Keratinocyte (primary cell): ENCODE results near the gene SPRR2F. TPM values are rescaled to one million over a fixed set of nuclear protein-coding genes. Genes with fewer than 3 reads are reported as not detected.
"Not testable (repeated sequence)": the region's sequence is repeated elsewhere in the genome, so short reads cannot be mapped to it uniquely, and the experiment has no call there.

ENCODE experiments used
- DNase-seq: peaks from one replicate; pipeline ENCODE4 v3.0.0-alpha.2; 2011; ENCODE audit warnings: low read depth, missing footprints, low spot score
- FAIRE-seq: peaks from 2 replicates; lab custom pipeline; 2011; peaks lifted over from hg19 to GRCh38; lab: Jason Lieb, UNC
- H2AFZ ChIP-seq: 2 replicates; pipeline ENCODE4 v1.6.0; 2012; ENCODE audit warnings: low read length, control low read depth, inconsistent platforms; ENCODE audit not compliant: control insufficient read depth
- H3K27ac ChIP-seq: 2 replicates; pipeline ENCODE4 v1.5.1; 2011; ENCODE audit warnings: low read length; ENCODE audit not compliant: control insufficient read depth, insufficient read depth
- H3K27me3 ChIP-seq: 3 replicates; pipeline ENCODE4 v1.6.0; 2011; ENCODE audit warnings: low read length; ENCODE audit not compliant: control insufficient read depth, insufficient read depth; ENCODE audit errors: extremely low read depth
- H3K36me3 ChIP-seq, 2 experiments: 2 replicates in 1 of 2; 3 replicates in 1 of 2; pipeline ENCODE4 v1.5.1; 2011; ENCODE audit warnings: low read length in 2 of 2, mild to moderate bottlenecking in 1 of 2; ENCODE audit not compliant: control insufficient read depth in 2 of 2, insufficient read depth in 2 of 2; ENCODE audit errors: extremely low read depth in 1 of 2
- H3K4me1 ChIP-seq: 3 replicates; pipeline ENCODE4 v1.5.1; 2011; ENCODE audit warnings: low read length; ENCODE audit not compliant: control insufficient read depth, insufficient read depth; ENCODE audit errors: extremely low read depth
- H3K4me2 ChIP-seq: 3 replicates; pipeline ENCODE4 v1.6.0; 2011; ENCODE audit warnings: low read depth, low read length; ENCODE audit not compliant: control insufficient read depth, insufficient read depth; ENCODE audit errors: extremely low read depth
- H3K4me3 ChIP-seq, 3 experiments: fragments of 200-600 bp in 1 of 3; sonication (generic) in 1 of 3; 2 replicates in 2 of 3; 3 replicates in 1 of 3; pipeline ENCODE4 v1.5.1; 2011 to 2016; ENCODE audit warnings: low read length in 3 of 3, mild to moderate bottlenecking in 3 of 3, control low read depth in 2 of 3, inconsistent platforms in 1 of 3, low read depth in 1 of 3, mixed read lengths in 1 of 3, mixed run types in 1 of 3, moderate library complexity in 1 of 3; ENCODE audit not compliant: control insufficient read depth in 2 of 3, insufficient read depth in 2 of 3; ENCODE audit errors: extremely low read depth in 1 of 3
- H3K79me2 ChIP-seq: 2 replicates; pipeline ENCODE4 v1.6.0; 2012; ENCODE audit warnings: low read length; ENCODE audit not compliant: control insufficient read depth, insufficient read depth
- H3K9ac ChIP-seq: 3 replicates; pipeline ENCODE4 v1.6.0; 2011; ENCODE audit warnings: low read length; ENCODE audit not compliant: control insufficient read depth, insufficient read depth; ENCODE audit errors: extremely low read depth
- H3K9me1 ChIP-seq: 3 replicates; pipeline ENCODE4 v1.6.0; 2011; ENCODE audit warnings: low read length; ENCODE audit not compliant: control insufficient read depth, insufficient read depth; ENCODE audit errors: extremely low read depth
- H3K9me3 ChIP-seq: 2 replicates; pipeline ENCODE4 v1.5.1; 2012; ENCODE audit warnings: low read depth, low read length; ENCODE audit not compliant: control insufficient read depth
- H4K20me1 ChIP-seq: 3 replicates; pipeline ENCODE4 v1.6.0; 2011; ENCODE audit warnings: low read length; ENCODE audit not compliant: control insufficient read depth, insufficient read depth; ENCODE audit errors: extremely low read depth
- CTCF ChIP-seq, 3 experiments: IDR thresholded peaks in 1 of 3; conservative IDR thresholded peaks in 1 of 3; optimal IDR thresholded peaks in 1 of 3; 2 replicates in 2 of 3; 3 replicates in 1 of 3; pipeline versions ENCODE3 to v1.5.1; 2011; ENCODE audit warnings: low read length in 3 of 3, mild to moderate bottlenecking in 3 of 3, moderate library complexity in 2 of 3, control low read depth in 1 of 3, inconsistent platforms in 1 of 3; ENCODE audit not compliant: insufficient read depth in 2 of 3; ENCODE audit errors: extremely low read depth in 1 of 3
- EZH2 ChIP-seq: IDR thresholded peaks from one replicate; pipeline ENCODE4 v1.6.1; 2012; ENCODE audit warnings: inconsistent platforms, mild to moderate bottlenecking, low read length, moderate library complexity
- dilution Hi-C: fragments of 300-500 bp; cut with MboI; formaldehyde crosslinking; loops from one replicate; pipeline ENCODE4 v1.7.0; 2020; ENCODE audit warnings: low sequenced_read_pairs; ENCODE audit not compliant: extremely low pct_ligation_motif_present
- polyA plus RNA-seq, 5 experiments: library from polyadenylated mRNA; depleted of rRNA in 3 of 5; stranded (reverse) in 3 of 5; stranded (forward) in 1 of 5; unstranded in 1 of 5; fragments of >200 nt; gene quantifications; 1 replicate in 1 of 5; 2 replicates in 3 of 5; 3 replicates in 1 of 5; pipeline versions ENCODE4 v1.2.1 to v1.2.3, GENCODE V29; 2011 to 2012; ENCODE audit warnings: missing spikeins in 2 of 5, low read depth in 1 of 5, low replicate concordance in 1 of 5

Gene SPRR2F
- polyA plus RNA-seq, 1 donor (not counting 4 experiments of a cell fraction or from before 2014, with no cell fraction given), result not detected

GRCh38 chr1:153133743-153134142 is 20.4 kb upstream of the SPRR2F start:
- Histone ChIP-seq H3K27ac (no peak overlapping the region), H3K79me2 (no peaks in the 10 kb centered on the region), H3K9ac (no peak overlapping the region), H3K4me2 (no peak overlapping the region), H3K27me3 (no peaks in the 10 kb centered on the region), H4K20me1 (no peaks in the 10 kb centered on the region), H3K9me3 (no peaks in the 10 kb centered on the region), H2AFZ (no peak overlapping the region), H3K36me3 (no peaks in the 10 kb centered on the region), H3K4me1 (peaks cover 10% of the 10 kb centered on the region), H3K9me1 (no peaks in the 10 kb centered on the region), H3K4me3 (no peak overlapping the region)
- DNase-seq, result no peak
- FAIRE-seq, result no peak
- dilution Hi-C loops, result no loop called here
- TF ChIP-seq CTCF (optimal IDR thresholded peaks at IDR 0.05 in 1 of 3, IDR thresholded peaks at IDR 0.05 in 1 of 3, conservative IDR thresholded peaks at IDR 0.05 in 1 of 3; ENCODE audit: extremely low read depth in 1 of 3, insufficient read depth in 2 of 3, low read length in 3 of 3) (no peak), EZH2 (no peak)

DNA sequence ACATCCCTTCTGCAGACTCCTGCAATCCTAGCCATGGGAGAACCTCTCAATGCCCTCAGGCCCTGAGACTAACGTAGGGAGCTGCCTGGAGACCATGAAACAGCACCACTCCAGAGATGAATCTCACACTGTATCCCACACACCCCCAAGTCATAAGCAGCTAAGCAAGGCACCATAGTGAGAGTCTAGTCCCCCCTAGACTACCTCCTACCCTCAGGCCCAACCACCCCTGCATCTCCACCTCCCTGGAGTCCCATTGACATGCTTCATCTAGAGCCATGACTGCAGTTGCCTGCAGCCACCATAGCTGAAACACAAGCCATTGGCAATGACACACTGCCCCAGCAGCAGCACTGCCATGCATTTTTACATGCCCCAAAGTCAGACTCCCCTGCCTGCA is 20.0 kb upstream of the SPRR2F start:
- FAIRE-seq, result no peak
- Histone ChIP-seq H3K79me2 (no peaks in the 10 kb centered on the region), H3K9ac (no peak overlapping the region), H3K4me2 (no peak overlapping the region), H3K27me3 (no peaks in the 10 kb centered on the region), H3K9me3 (no peaks in the 10 kb centered on the region), H3K36me3 (no peaks in the 10 kb centered on the region), H2AFZ (no peak overlapping the region), H3K4me3 (no peak overlapping the region), H3K9me1 (no peaks in the 10 kb centered on the region), H3K27ac (no peak overlapping the region), H3K4me1 (peaks cover 10% of the 10 kb centered on the region), H4K20me1 (no peaks in the 10 kb centered on the region)
- DNase-seq, result no peak
- dilution Hi-C loops, result no loop called here
- TF ChIP-seq CTCF (optimal IDR thresholded peaks at IDR 0.05 in 1 of 3, IDR thresholded peaks at IDR 0.05 in 1 of 3, conservative IDR thresholded peaks at IDR 0.05 in 1 of 3; ENCODE audit: extremely low read depth in 1 of 3, insufficient read depth in 2 of 3, low read length in 3 of 3) (no peak), EZH2 (no peak)

- H4K20me1 ChIP-seq, H3K4me3 ChIP-seq, H3K27me3 ChIP-seq, DNase-seq, H3K4me2 ChIP-seq, H2AFZ ChIP-seq, H3K9ac ChIP-seq, dilution Hi-C loops, H3K36me3 ChIP-seq, H3K27ac ChIP-seq, H3K9me1 ChIP-seq, FAIRE-seq, H3K9me3 ChIP-seq, H3K79me2 ChIP-seq: not testable (repeated sequence)
- peaks cover 22% of the 10 kb centered on the region for H3K4me1 ChIP-seq
These were observed 15.4 kb upstream of the SPRR2F start for GRCh38 chr1:153128688-153129087.
